GM18867 (cell line): ENCODE measurements around the gene GRK5.
"Not testable (repeated sequence)": the region's sequence is repeated elsewhere in the genome, so short reads cannot be mapped to it uniquely, and the experiment has no call there.

Experiments used
- ATAC-seq: cut with Tn5 transposase; IDR thresholded peaks from one replicate; pipeline ENCODE4 v1.9.1; 2021; ENCODE audit warnings: mild to moderate bottlenecking, moderate library complexity; ENCODE audit not compliant: unreplicated experiment

The GRK5 gene

DNA sequence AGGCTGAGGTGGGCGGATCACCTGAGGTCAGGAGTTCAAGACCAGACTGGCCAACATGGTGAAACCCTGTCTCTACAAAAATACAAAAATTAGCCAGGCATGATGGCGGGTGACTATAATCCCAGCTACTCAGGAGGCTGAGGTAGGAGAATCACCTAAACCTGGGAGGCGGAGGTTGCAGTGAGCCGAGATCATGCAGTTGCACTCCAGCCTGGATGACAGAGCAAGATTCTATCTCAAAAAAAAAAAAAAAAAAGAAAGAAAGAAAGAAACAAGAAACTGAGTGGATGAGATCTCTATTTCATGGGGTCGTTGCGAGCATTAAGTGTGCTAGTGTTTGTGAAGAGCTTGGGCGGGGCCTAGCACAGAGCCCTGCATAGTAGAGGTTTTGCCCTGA is 65.0 kb downstream of the GRK5 start:
- not testable (repeated sequence) for ATAC-seq

DNA sequence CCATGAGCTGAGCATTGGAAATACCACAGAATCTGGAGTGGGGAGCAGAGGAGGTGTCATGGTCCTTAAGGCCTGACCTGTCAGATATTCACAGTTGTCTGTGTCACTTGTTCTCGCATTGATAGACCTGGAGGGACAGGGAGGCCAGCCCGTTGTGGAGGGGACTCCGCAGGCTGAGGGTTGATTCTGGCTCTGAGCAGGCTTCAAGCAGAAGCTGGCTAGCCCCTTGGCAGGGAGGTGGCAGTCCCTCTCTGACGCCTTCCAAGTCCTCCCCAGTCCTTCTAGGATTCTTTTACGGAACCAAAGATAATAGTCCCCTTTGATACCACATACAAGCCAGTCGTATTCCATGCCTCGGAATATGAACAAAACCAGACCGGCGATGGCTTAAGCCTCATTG is 65.4 kb downstream of the GRK5 start:
- ATAC-seq = no peak

DNA sequence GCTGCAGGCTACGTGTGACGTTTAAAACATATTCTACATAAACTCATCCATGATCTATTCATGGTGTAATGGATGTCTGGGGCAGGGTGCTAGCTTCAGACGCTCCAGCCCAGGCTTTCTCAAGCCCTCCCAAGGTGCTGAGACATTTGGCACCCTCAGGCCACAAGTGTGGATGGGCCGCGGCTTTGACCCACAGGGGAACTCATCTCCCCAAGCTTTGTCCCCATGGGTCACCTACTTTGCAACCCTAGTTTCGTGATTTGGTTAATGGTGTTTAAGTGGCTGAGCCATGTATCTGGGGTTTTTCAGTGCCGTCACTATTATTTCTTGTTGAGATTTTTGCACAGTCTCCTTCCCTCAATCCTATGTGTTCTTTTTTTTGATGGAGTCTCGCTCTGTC is 66.0 kb downstream of the GRK5 start:
- ATAC-seq = no peak

DNA sequence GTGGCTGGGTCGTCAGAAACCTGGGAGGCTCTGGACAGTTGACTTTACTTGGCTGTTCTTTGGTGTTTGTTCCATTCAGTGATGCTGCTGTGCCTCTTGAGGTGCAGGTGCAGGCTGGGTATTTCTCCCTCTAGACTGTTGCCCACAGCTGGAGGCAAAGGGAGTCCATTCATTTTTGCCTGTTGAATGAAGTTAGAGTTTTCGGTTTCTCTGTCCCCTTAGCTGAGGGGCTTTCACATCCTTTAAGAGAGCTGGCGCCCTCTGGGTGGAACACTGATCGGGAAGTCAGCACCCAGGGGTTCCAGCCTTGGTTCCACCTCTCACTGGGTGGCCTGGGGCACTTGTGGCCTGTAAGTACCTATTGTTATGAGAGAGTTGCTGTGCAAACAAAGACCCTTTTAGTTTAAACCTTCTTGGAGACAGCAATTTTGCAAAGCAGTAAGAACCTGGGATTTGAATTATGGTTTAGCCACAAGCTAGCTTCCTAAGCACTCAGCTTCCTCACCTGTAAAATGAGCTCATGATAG is 67.2 kb downstream of the GRK5 start:
- no peak for ATAC-seq

DNA sequence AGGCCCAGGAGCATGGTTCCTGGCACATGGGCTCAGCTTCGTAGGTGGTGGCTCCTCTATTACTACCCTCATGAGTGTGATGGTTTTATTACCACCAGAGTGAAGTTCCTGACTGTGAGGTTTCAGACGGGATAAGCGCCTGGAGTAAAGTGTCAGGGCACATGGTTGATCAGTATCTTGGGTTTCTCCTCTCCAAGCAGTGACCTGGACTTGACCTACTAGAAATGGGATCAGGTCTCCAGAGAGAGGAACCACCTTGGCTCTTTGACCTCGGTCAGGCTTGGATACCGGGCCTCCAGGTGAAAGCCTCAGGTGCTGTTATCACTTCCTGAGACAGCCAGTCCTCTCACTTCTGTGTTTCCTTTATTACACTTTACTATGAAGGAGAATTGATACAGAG is 67.7 kb downstream of the GRK5 start:
- ATAC-seq = no peak

DNA sequence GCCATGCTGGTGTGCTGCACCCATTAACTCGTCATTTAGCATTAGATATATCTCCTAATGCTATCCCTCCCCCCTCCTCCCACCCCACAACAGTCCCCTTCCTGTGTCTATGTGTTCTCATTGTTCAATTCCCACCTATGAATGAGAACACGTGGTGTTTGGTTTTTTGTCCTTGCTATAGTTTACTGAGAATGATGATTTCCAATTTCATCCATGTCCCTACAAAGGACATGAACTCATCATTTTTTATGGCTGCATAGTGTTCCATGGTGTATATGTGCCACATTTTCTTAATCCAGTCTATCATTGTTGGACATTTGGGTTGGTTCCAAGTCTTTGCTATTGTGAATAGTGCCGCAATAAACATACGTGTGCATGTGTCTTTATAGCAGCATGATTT is 68.8 kb downstream of the GRK5 start:
- ATAC-seq = not testable (repeated sequence)

DNA sequence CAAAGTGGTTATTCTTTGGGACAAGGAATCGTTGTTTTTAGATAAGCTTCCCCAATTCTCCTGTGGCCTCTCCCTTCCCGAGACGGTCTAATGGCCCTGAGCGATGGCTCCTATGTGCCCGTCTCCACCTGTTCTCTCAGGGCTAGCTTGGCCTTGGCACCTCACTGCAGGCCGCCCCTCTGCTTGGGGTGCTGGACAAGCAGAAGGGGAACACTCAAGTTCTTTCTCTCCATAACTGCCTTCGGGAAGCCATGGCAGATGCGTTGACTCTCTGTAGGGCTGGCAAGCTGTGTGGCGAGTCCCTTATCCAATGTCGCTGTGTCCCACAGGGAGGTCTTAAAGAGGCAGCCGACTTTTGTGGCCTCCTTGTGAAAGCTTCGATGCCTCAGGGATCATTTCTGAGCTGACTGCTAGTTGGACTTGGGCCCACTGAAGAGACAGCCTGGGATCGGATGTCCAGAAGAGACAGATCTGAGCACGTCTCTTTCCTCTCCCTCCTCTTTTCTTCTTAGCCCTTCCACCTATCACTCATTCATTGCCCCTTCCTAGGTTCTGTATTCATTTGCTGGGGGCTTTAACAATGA is 70.8 kb downstream of the GRK5 start:
- no peak for ATAC-seq

DNA sequence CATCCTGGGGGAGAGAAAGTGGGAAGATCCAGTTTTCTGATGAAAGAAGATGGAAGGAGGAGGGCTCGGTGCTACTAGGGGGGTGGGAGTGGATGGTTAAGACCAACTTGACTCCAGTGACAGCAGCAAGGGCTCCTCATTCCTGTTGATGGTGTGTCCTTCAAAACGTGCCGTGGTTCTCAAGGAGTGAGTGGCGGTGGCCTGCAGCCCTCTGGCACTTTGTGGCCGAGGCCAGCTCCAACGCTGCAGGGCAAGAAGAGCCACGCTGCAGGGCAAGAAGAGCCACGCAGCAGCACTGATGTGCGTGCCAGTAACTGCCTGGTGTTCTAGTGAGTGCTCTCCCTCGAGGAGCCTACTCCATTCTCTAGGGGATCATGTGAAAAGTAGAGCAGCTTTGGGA is 72.1 kb downstream of the GRK5 start:
- ATAC-seq = no peak

DNA sequence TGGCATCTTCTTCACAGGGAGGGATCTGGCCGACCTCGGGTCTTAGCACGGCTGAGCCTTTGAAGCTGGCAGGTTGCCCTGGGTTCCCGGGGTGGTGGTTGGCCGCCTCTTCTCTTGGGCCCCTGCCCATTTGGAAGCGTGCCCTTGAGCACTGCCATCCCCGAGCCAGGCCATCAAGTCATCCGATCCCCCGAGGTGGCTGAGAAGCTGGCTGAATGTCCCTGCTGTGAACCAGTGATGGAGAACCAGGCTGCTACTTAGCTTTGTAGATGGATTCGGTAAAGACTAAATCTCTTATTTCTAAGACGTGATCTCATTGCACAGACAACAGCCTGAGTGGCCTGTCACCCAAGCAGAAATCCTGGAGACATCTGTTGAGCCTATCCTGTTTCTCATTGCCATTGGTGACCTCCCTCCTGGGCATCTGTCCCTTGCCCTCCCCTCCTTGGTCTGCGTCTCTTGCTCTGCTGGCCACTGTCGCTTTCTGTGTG is 74.3 kb downstream of the GRK5 start:
- ATAC-seq = no peak

DNA sequence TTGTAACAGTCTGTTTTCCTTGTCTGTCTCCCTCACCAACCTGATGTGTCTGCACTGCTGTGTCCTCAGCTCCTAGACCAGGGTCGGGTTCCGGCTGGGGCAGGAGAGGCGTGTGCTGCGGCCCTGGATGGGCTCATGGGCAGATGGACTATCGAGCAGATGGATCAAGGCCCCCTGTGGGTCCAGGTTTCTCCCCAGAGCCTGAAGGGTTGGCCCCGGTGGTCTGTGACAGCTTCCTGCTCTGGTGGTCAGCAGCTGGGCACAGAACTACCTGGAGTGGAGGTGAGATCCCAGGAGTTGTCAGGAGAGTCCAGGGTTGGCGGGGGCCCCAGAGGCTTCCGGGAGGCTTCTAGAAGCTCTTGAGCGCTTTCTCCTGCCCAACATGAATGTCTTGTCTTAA is 75.1 kb downstream of the GRK5 start:
- ATAC-seq = no peak

DNA sequence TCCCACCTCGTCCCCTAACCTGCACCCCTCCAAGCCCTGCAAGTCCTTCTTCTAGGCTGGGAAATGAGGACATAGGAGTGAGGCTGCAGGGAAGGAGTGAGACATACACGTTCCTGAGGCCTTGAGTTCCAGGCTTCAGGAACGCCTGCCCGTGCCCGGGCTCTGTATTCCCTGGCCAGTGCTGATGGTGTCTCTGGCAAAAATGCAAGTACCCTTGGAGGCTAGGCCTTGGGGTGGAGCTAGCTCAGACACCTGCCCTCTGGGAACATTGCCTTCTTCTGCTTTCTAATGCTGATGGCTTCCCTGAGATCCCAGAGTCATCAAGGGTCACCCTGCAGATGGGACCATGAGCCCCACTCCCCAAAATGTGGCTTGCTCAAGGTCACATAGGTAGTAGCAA is 76.0 kb downstream of the GRK5 start:
- no peak for ATAC-seq

DNA sequence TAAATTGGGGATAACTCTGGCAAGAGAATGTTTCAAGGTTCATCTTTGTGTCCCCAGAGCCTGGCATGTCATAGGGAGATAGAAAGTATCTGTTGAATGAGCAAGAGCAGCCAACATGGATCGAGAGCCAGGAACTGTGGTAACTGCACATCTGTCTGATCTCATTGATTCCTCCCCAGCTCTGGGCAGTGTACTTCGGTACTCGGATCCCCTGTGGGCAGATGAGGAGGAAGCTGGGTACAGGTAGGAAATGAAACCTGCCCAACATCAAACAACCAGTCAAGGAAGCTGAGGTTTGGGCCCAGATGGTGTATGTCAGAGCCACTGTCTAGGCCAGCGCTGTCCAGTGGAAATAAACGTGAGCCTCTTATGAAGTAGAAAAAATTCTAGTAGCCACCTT is 76.4 kb downstream of the GRK5 start:
- peak; percentile 71 for ATAC-seq

DNA sequence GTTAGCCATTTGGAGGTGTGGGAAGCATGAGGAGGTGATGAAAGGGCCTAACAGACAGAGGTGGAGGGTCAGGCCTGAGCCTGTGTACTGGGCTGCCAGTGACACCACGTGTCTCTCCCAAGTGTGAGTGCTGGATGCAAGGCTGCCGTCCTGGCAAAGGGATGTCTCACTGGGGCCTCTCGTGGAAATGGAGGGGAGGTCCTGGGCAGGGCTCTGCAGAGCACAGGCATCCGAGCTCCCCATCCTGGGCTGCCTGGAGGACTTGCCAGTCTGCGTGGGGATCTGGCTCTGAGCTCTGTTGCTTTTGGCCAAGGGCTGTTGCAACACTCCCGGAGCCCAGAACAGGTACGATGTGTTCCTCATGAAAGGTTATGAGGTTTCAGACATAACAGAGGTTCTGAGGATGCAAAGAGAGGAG is 77.3 kb downstream of the GRK5 start:
- no peak for ATAC-seq

DNA sequence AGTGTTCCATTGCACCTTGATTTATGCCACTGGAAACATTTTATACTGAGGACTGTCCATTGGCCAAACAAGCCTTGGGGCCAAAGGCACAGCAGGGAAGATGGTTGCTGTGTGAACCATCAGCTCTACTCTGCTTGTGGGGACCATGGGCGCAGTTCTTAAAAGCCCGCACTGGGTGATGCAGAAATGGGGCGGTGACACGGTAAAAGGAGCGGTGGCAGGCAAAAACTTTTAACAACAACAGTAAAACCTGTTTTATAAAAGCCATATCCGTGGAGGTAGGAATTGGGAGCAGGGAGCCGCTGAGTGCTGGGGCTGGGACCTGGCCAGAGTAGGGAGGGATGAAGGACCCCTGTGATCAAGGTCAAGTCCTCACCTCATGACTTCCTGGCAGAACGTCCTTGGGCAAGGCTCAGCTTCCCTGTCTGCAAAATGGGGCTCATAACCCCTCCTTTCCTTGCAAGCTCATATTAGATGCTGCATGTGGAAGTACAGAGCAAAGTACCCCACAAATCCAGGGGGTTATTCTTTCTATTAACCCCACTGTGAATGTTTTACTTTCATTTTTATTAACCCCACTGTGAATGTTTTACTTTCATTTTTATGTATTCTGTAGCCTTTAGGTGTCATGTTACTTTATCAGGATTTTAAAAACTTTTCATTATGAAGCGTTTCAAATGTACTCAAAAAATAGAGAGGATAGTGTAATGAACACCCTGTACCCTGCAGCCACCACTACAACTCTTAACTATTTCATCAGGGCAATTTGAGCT is 78.3 kb downstream of the GRK5 start:
- no peak for ATAC-seq

DNA sequence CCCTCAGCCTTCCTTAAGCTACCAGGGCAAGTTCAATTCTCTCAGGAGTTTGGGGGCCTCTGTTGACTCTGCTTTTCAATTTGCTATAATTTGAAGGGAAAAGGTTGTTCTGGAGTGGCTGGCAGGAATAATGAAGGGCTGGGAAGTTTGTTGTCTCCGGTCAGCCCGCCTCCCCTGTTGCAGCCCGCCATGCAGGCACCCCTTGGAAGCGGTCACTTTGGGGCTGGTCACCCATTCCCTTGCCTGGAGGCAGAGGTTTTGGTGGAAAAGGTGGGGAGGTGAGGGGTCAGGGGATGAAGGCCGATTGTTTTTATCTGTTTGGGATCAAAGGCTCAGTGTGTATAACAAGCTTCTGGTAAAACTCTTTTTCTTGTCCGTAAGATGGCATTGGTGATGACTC is 79.1 kb downstream of the GRK5 start:
- no peak for ATAC-seq

DNA sequence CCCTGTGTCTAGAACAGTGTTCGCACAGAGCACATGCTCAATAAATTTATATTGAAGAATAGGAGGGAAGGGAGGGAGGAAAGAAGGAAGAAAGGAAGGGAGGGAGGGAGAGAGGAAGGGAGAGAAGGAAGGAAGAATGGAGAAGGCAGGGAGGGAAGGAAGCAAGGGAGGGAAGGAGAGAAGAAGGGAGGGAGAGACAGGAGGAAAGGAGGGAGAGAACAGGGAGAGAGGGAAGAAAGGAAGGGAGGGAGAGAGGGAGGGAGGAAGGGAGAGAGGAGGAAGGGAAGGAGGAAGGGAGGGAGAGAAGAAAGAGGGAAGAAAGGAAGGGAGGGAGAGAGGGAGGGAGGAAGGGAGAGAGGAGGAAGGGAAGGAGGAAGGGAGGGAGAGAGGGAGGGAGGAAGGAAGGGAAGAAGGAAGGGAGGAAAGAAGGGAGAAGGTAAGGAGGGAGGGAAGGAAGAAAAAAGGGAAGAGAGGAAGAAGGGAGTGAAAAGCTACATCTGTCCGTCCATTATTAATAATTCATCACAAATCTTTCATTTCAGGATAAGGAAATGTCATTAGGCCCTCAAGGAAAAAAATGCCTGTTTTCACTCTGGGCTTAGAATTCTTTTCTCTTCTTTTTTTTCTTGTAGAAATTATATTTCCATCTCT is 79.7 kb downstream of the GRK5 start:
- ATAC-seq = no peak

DNA sequence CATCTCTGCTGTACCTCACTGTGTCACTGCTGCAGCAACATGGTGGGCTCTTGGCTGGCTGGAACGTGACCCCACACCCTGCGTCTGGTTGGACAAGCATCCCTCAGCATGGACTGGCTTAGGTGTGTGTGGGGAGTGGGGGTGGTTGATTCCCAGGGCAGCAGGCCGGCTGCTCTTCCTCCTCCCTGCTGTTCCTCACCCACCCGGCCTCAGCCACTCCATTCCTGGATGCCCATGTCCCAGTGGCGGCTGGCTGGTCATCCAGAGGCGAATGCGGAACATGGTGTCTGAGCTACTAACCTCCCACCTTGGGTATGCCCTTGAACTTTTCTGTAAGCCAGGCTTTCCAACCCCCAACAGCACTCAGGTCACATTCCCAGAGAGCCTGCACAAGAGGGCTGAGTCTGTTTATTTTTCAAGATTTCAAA is 81.2 kb downstream of the GRK5 start:
- no peak for ATAC-seq

DNA sequence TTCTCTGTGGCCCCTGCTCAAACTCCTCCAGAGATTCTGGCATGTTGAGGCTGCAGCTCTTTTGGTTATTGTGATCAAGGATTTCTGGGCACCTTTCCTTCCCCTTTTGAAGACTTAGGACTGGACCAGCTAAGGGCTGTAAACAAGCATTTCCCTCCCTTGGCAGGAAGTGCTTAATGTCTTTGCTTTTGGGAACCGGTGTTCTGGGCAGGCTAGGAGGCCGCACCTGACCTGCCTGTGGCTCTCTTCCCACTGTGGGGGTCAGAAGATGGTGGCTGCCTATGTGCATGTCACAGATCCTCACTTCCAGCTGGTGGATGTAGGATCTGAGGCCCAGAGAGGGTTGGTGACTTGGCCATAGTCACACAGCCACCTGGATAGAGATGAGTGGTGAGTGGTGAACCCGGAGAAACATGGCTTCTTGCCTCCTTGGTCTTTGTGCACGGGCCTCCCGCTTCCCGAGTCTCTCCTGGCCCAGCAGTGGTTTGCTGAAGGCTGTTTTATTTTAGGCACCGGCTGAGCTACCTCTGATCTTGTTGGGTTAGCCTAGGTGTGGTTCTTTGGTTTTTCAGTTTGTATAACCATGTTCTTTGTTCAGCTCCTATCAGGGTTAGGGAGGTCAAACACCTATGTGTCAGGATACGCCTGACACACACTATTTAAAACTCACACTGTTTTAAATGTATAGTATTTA is 82.0 kb downstream of the GRK5 start:
- ATAC-seq = no peak

DNA sequence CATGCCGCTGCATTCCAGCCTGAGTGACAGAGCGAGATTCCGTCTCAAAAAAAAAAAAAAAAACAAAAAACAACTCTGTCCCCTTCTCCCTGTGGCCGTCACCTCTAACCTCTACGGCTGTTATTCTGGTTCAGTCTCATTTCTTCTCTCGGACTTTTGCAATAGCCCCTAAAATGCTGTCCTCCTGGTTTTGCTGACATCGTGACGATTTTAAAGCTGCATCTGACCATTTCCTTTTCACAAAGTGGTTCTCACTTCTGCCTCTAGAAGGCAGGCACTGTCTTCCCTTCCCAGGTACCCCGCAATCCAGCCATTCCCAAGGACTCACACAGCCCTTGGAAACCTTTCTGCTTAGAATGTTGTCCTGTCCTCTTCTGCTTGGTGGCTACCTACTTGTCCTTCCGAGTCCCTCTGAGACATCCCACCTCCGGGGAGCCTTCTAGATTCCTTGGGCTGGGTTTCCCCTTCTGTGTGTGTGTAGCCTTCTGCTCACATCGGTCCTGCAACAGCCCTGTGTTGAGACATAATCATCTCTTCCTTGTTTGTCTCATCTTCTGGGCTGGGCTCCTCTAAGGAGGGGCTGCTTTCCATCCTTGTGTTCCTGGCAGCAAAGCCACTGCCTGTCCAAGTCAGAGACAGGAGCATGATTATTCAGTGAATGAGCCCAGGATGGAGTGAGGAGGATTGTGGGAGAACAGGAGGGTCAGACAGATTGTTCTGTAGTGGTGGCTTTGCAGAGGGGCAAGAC is 83.1 kb downstream of the GRK5 start:
- ATAC-seq = no peak

DNA sequence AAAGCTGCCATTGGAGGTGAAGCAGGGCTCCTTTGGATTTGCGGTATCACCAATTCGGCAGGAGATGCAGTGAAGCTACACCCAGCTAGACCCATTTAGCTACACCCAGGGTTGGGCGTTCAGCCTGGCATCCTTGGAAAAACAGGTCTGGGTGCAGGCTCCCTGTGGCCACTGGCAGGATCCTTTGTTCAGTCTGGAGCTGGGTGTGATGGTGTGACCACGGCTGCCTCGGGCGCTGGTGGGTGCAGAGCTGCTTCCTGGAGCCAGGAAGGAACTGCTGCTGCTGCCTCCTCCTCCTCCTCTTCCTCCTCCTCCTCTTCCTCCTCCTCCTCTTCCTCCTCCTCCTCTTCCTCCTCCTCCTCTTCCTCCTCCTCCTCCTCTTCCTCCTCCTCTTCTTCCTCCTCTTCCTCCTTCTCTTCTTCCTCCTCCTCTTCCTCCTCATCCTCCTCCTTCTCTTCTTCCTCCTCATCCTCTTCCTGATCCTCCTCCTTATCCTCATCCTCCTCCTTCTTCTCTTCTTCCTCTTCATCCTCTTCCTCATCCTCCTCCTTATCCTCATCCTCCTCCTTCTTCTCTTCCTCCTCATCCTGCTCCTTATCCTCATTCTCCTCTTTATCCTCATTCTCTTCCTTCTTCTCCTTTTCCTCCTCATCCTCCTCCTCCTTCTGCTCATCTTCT is 84.0 kb downstream of the GRK5 start:
- ATAC-seq = no peak
